HuH-7.5 (cell line): Measurements from ENCODE around the gene RAD51B.

Source experiments
- DNase-seq: peaks from one replicate; pipeline ENCODE4 v3.0.0; 2011; ENCODE audit warnings: low spot score

RAD51B gene

GRCh38 chr14:68514608-68515194 is 695.1 kb downstream of the RAD51B start:
- DNase-seq = no peak

GRCh38 chr14:68516342-68516741 is 696.8 kb downstream of the RAD51B start:
- DNase-seq = no peak

GRCh38 chr14:68518166-68518565 is 698.6 kb downstream of the RAD51B start:
- DNase-seq = no peak

- no peak for DNase-seq
Measured at GRCh38 chr14:68518761-68519670, 699.4 kb downstream of the RAD51B start.

- DNase-seq = no peak
Measured at GRCh38 chr14:68519671-68520187, 700.1 kb downstream of the RAD51B start.

- DNase-seq = peak; percentile 43
Measured at GRCh38 chr14:68520637-68521556, 701.3 kb downstream of the RAD51B start.

- no peak for DNase-seq
Measured at GRCh38 chr14:68521557-68521901, 702.0 kb downstream of the RAD51B start.

- no peak for DNase-seq
Measured at GRCh38 chr14:68521961-68522509, 702.5 kb downstream of the RAD51B start.

GRCh38 chr14:68522510-68523325 is 703.1 kb downstream of the RAD51B start:
- DNase-seq = no peak

- DNase-seq = no peak
Measured at GRCh38 chr14:68523326-68523610, 703.7 kb downstream of the RAD51B start.

GRCh38 chr14:68523989-68524725 is 704.6 kb downstream of the RAD51B start:
- DNase-seq = no peak

- no peak for DNase-seq
Measured at GRCh38 chr14:68525516-68525915, 705.9 kb downstream of the RAD51B start.

GRCh38 chr14:68526512-68527091 is 707.0 kb downstream of the RAD51B start:
- DNase-seq = no peak

GRCh38 chr14:68527329-68527851 is 707.8 kb downstream of the RAD51B start:
- no peak for DNase-seq

- no peak for DNase-seq
Measured at GRCh38 chr14:68528040-68528687, 708.6 kb downstream of the RAD51B start.

- DNase-seq = no peak
Measured at GRCh38 chr14:68530443-68530842, 710.9 kb downstream of the RAD51B start.

GRCh38 chr14:68532496-68532895 is 712.9 kb downstream of the RAD51B start:
- DNase-seq = no peak

GRCh38 chr14:68534276-68534675 is 714.7 kb downstream of the RAD51B start:
- DNase-seq = no peak

GRCh38 chr14:68535404-68536017 is 715.9 kb downstream of the RAD51B start:
- DNase-seq = no peak
